Trophoblast cell (in vitro differentiated cells and primary cell): ENCODE results near the gene PADI4.

Experiments
- DNase-seq, 2 donors: peaks; one replicate each; pipeline ENCODE4 v3.0.0-alpha.2; 2016
- H2AFZ ChIP-seq: 2 replicates; pipeline ENCODE4 v1.6.1; 2013; ENCODE audit warnings: low read length, moderate library complexity, mild to moderate bottlenecking; ENCODE audit not compliant: insufficient read depth, poor library complexity
- H2AK5ac ChIP-seq: 2 replicates; pipeline ENCODE4 v1.6.1; 2013; ENCODE audit warnings: mild to moderate bottlenecking, low read length
- H2BK120ac ChIP-seq: 2 replicates; pipeline ENCODE4 v1.6.1; 2013; ENCODE audit warnings: low read length, mild to moderate bottlenecking, moderate library complexity; ENCODE audit not compliant: insufficient read depth, poor library complexity
- H2BK12ac ChIP-seq: 2 replicates; pipeline ENCODE4 v1.6.1; 2013; ENCODE audit warnings: mild to moderate bottlenecking, low read length, moderate library complexity
- H2BK5ac ChIP-seq: 2 replicates; pipeline ENCODE4 v1.6.1; 2013; ENCODE audit warnings: low read length, low read depth, moderate library complexity, mild to moderate bottlenecking; ENCODE audit not compliant: poor library complexity
- H3K14ac ChIP-seq: 2 replicates; pipeline ENCODE4 v1.6.1; 2013; ENCODE audit warnings: mild to moderate bottlenecking, low read length
- H3K18ac ChIP-seq: 2 replicates; pipeline ENCODE4 v1.6.1; 2013; ENCODE audit warnings: mild to moderate bottlenecking, low read length
- H3K23ac ChIP-seq: 2 replicates; pipeline ENCODE4 v1.6.1; 2013; ENCODE audit warnings: low read length
- H3K27ac ChIP-seq: 2 replicates; pipeline ENCODE4 v1.5.1; 2013; ENCODE audit warnings: low read depth, mild to moderate bottlenecking, inconsistent platforms, low read length, moderate library complexity
- H3K27me3 ChIP-seq: 2 replicates; pipeline ENCODE4 v1.6.1; 2013; ENCODE audit warnings: inconsistent platforms, mild to moderate bottlenecking, low read length, moderate library complexity; ENCODE audit not compliant: insufficient read depth
- H3K36me3 ChIP-seq, 2 experiments: 1 replicate in 1 of 2; 2 replicates in 1 of 2; pipeline ENCODE4 v1.6.1; 2013; ENCODE audit warnings: low read length in 2 of 2, mild to moderate bottlenecking in 2 of 2, moderate library complexity in 1 of 2; ENCODE audit not compliant: insufficient read depth in 2 of 2, control insufficient read depth in 1 of 2
- H3K4ac ChIP-seq: 2 replicates; pipeline ENCODE4 v1.6.1; 2013; ENCODE audit warnings: low read depth, mild to moderate bottlenecking, low read length, moderate library complexity
- H3K4me1 ChIP-seq, 2 experiments: 1 replicate in 1 of 2; 2 replicates in 1 of 2; pipeline ENCODE4 v1.6.1; 2013; ENCODE audit warnings: low read length in 2 of 2, mild to moderate bottlenecking in 2 of 2, moderate library complexity in 1 of 2; ENCODE audit not compliant: insufficient read depth in 2 of 2, control insufficient read depth in 1 of 2
- H3K4me2 ChIP-seq: 2 replicates; pipeline ENCODE4 v1.6.1; 2013; ENCODE audit warnings: inconsistent platforms, mild to moderate bottlenecking, low read length, moderate library complexity
- H3K4me3 ChIP-seq: 2 replicates; pipeline ENCODE4 v1.5.1; 2013; ENCODE audit warnings: mild to moderate bottlenecking, low read depth, low read length, inconsistent platforms
- H3K79me1 ChIP-seq: one replicate; pipeline ENCODE4 v1.6.1; 2013; ENCODE audit warnings: low read length
- H3K79me2 ChIP-seq: 2 replicates; pipeline ENCODE4 v1.6.1; 2013; ENCODE audit warnings: low read length, mild to moderate bottlenecking; ENCODE audit not compliant: control insufficient read depth, insufficient read depth, poor library complexity
- H3K9ac ChIP-seq: 2 replicates; pipeline ENCODE4 v1.6.1; 2013; ENCODE audit warnings: mild to moderate bottlenecking, low read length
- H3K9me3 ChIP-seq: 2 replicates; pipeline ENCODE4 v1.6.1; 2013; ENCODE audit warnings: low read depth, mild to moderate bottlenecking, control low read depth, inconsistent platforms, low read length; ENCODE audit not compliant: insufficient read depth
- H4K12ac ChIP-seq: 2 replicates; pipeline ENCODE4 v1.6.1; 2013; ENCODE audit warnings: low read depth, mild to moderate bottlenecking, low read length, moderate library complexity
- H4K8ac ChIP-seq: 2 replicates; pipeline ENCODE4 v1.6.1; 2013; ENCODE audit warnings: low read depth, mild to moderate bottlenecking, low read length, moderate library complexity
- H4K91ac ChIP-seq: one replicate; pipeline ENCODE4 v1.6.1; 2013; ENCODE audit warnings: low read depth, mild to moderate bottlenecking, low read length, moderate library complexity
- WGBS: extraction: QIAGEN DNeasy Blood & Tissue Kit; methylation state at CpG from one replicate; pipeline ENCODE4 v1.1.7; 2013; ENCODE audit warnings: missing lambda C conversion rate; ENCODE audit not compliant: insufficient read length, insufficient coverage; ENCODE audit errors: extremely low coverage; 5-methylcytosine and 5-hydroxymethylcytosine counted together

PADI4 gene

DNA sequence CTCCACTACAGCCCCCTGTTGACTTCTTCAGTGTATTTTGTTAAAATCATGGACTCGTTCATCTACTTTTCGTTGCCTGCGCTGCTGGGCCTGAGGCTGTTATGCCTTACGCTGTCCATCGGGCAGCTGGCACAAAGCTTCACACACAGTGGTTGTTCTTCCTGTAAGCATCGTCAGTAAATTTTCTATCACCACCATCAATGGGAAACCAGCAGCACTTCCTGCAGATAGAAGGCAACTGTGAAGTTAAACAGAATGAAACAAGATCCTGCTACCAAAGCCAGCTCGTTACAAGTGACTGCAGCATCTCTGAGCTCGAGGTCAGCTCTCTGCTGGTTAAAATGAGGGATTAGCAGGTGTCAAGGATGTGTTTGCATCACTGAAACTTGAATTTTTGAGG, 42.1 kb downstream of the PADI4 start:
- H3K4me2 ChIP-seq = no peak overlapping the region
- H4K8ac ChIP-seq = no peak overlapping the region
- WGBS = no CpG with 5 or more reads among the region's 8 CpGs

GRCh38 chr1:17350928-17351446, 43.0 kb downstream of the PADI4 start:
- no peaks in the 10 kb centered on the region for H3K79me2 ChIP-seq
- no peak overlapping the region for H4K8ac ChIP-seq
- H3K27me3 ChIP-seq = no peaks in the 10 kb centered on the region
- no peak overlapping the region for H3K4me2 ChIP-seq
- no peak overlapping the region for H3K9ac ChIP-seq
- no peak overlapping the region for H3K4ac ChIP-seq
- H4K91ac ChIP-seq = no peak overlapping the region
- no peaks in the 10 kb centered on the region for H3K79me1 ChIP-seq
- H2AFZ ChIP-seq = no peak overlapping the region
- H3K4me1 ChIP-seq = peaks cover 0 to 3% of the 10 kb centered on the region in 2 experiments
- peaks cover 4% of the 10 kb centered on the region for H3K9me3 ChIP-seq
- no peak overlapping the region for H4K12ac ChIP-seq
- no peak overlapping the region for H2BK12ac ChIP-seq
- no peak overlapping the region for H3K27ac ChIP-seq
- WGBS = no CpG with 5 or more reads among the region's 7 CpGs
- H3K14ac ChIP-seq = no peak overlapping the region
- no peak overlapping the region for H2AK5ac ChIP-seq
- DNase-seq = no peak
- H2BK120ac ChIP-seq = no peak overlapping the region
- H3K18ac ChIP-seq = no peak overlapping the region
- no peak overlapping the region for H2BK5ac ChIP-seq
- no peaks in the 10 kb centered on the region for H3K36me3 ChIP-seq
- no peak overlapping the region for H3K4me3 ChIP-seq
- H3K23ac ChIP-seq = no peak overlapping the region

More for the DNA sequence above, 42.1 kb downstream of the PADI4 start:
- no peaks in the 10 kb centered on the region for H3K79me2 ChIP-seq
- no peak overlapping the region for H3K23ac ChIP-seq
- H4K91ac ChIP-seq = no peak overlapping the region
- no peak overlapping the region for H2BK5ac ChIP-seq
- H2BK120ac ChIP-seq = no peak overlapping the region
- no peaks in the 10 kb centered on the region for H3K79me1 ChIP-seq
- H3K27ac ChIP-seq = no peak overlapping the region
- no peak overlapping the region for H4K12ac ChIP-seq
- H2AK5ac ChIP-seq = no peak overlapping the region
- no peak overlapping the region for H3K4me3 ChIP-seq
- H3K36me3 ChIP-seq = no peaks in the 10 kb centered on the region
- H3K18ac ChIP-seq = no peak overlapping the region
- no peak overlapping the region for H3K9ac ChIP-seq
- H3K9me3 ChIP-seq = peaks cover 7% of the 10 kb centered on the region
- no peak for DNase-seq
- H3K14ac ChIP-seq = no peak overlapping the region
- H2BK12ac ChIP-seq = no peak overlapping the region
- H2AFZ ChIP-seq = no peak overlapping the region
- no peaks in the 10 kb centered on the region for H3K27me3 ChIP-seq
- H3K4ac ChIP-seq = no peak overlapping the region
- H3K4me1 ChIP-seq = peaks cover 0 to 3% of the 10 kb centered on the region in 2 experiments

DNA sequence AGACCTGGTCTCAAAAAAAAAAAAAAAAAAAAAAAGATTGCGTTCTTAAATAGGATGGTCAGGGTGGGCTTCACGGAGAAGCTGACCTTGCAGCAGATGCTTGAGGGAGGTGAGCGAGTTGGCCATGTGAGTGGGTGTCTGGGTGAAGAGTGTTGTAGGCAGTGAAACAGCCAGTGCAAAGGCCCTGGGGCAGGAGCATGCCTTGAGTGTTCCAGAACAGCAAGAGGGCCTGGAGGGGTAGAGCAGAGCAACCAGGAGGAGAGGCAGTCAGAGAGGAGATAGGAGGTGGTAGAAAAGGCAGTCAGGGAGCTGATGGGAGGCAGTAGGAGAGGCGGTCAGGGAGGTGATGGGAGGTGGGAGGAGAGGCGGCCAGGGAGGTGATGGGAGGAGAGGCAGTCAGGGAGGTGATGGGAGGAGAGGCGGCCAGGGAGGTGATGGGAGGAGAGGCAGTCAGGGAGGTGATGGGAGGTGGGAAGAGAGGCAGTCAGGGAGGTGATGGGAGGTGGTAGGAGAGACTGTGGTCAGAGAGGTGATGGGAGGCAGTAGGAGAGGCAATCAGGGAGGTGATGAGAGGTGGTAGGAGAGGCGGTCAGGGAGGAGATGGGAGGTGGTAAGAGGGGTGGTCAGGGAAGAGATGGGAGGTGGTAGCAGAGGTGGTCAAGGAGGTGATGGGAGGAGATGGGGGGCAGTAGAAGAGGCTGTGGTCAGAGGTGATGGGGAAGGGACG, 43.8 kb downstream of the PADI4 start:
- H4K12ac ChIP-seq = no peak overlapping the region
- no peak overlapping the region for H3K9ac ChIP-seq
- no peak overlapping the region for H3K18ac ChIP-seq
- DNase-seq = no peak
- H3K27ac ChIP-seq = no peak overlapping the region
- no peaks in the 10 kb centered on the region for H3K79me1 ChIP-seq
- WGBS = no CpG with 5 or more reads among the region's 8 CpGs
- no peak overlapping the region for H3K23ac ChIP-seq
- no peak overlapping the region for H3K14ac ChIP-seq
- no peak overlapping the region for H3K4me2 ChIP-seq
- H3K27me3 ChIP-seq = no peaks in the 10 kb centered on the region
- H2BK5ac ChIP-seq = no peak overlapping the region
- no peak overlapping the region for H2BK120ac ChIP-seq
- no peak overlapping the region for H2BK12ac ChIP-seq
- no peak overlapping the region for H2AK5ac ChIP-seq
- H3K9me3 ChIP-seq = peaks cover 4% of the 10 kb centered on the region
- no peaks in the 10 kb centered on the region for H3K79me2 ChIP-seq
- no peak overlapping the region for H4K8ac ChIP-seq
- no peak overlapping the region for H4K91ac ChIP-seq
- no peak overlapping the region for H3K4ac ChIP-seq
- peaks cover 0 to 3% of the 10 kb centered on the region in 2 experiments for H3K4me1 ChIP-seq
- no peak overlapping the region for H3K4me3 ChIP-seq
- no peak overlapping the region for H2AFZ ChIP-seq
- no peaks in the 10 kb centered on the region for H3K36me3 ChIP-seq

- peaks cover 4% of the 10 kb centered on the region for H3K9me3 ChIP-seq
- H4K8ac ChIP-seq = no peak overlapping the region
- H3K36me3 ChIP-seq = no peaks in the 10 kb centered on the region
- no peak overlapping the region for H3K9ac ChIP-seq
- no peak overlapping the region for H4K12ac ChIP-seq
- no peaks in the 10 kb centered on the region for H3K79me1 ChIP-seq
- no peak overlapping the region for H2AK5ac ChIP-seq
- H2BK120ac ChIP-seq = no peak overlapping the region
- no peak overlapping the region for H2AFZ ChIP-seq
- WGBS = no CpG with 5 or more reads among the region's 8 CpGs
- peaks cover 0 to 3% of the 10 kb centered on the region in 2 experiments for H3K4me1 ChIP-seq
- no peak overlapping the region for H3K14ac ChIP-seq
- no peak overlapping the region for H3K4ac ChIP-seq
- no peak overlapping the region for H3K27ac ChIP-seq
- H3K18ac ChIP-seq = no peak overlapping the region
- no peak for DNase-seq
- H3K27me3 ChIP-seq = no peaks in the 10 kb centered on the region
- H3K23ac ChIP-seq = no peak overlapping the region
- no peak overlapping the region for H3K4me3 ChIP-seq
- H2BK12ac ChIP-seq = no peak overlapping the region
- no peaks in the 10 kb centered on the region for H3K79me2 ChIP-seq
- no peak overlapping the region for H2BK5ac ChIP-seq
- H4K91ac ChIP-seq = no peak overlapping the region
- no peak overlapping the region for H3K4me2 ChIP-seq
Observed at GRCh38 chr1:17352419-17352909, 44.5 kb downstream of the PADI4 start.
